SU-DHL-6 (cell line): ENCODE measurements around the gene GPR153.

Experiments
- H2AFZ ChIP-seq: fragments of 200-600 bp; sonication (generic); 2 replicates; pipeline ENCODE4 v1.6.1; 2014; ENCODE audit warnings: low read depth, mild to moderate bottlenecking, moderate library complexity, mixed read lengths, antibody characterized with exemption, low read length; ENCODE audit not compliant: severe bottlenecking
- H3F3A ChIP-seq: fragments of 200-600 bp; shearing (Covaris generic); 2 replicates; pipeline ENCODE4 v1.6.0; 2016; ENCODE audit warnings: antibody characterized with exemption, mild to moderate bottlenecking; ENCODE audit not compliant: insufficient read depth
- H3K27ac ChIP-seq: fragments of 200-600 bp; sonication (generic); 2 replicates; pipeline ENCODE4 v1.5.1; 2016; ENCODE audit warnings: low read depth, mild to moderate bottlenecking, low read length, moderate library complexity, mixed read lengths
- H3K27me3 ChIP-seq: fragments of 200-600 bp; sonication (generic), shearing (Covaris generic); 2 replicates; pipeline ENCODE4 v1.6.0; 2014; ENCODE audit warnings: mild to moderate bottlenecking, low read length
- H3K36me3 ChIP-seq: fragments of 200-600 bp; sonication (generic); 2 replicates; pipeline ENCODE4 v1.6.1; 2014; ENCODE audit warnings: mild to moderate bottlenecking, low read length, mixed read lengths
- H3K4me2 ChIP-seq: fragments of 300-600, 200-600 bp; shearing (Covaris generic), sonication (generic); 2 replicates; pipeline ENCODE4 v1.6.0; 2014; ENCODE audit warnings: low read length, low read depth, mild to moderate bottlenecking; ENCODE audit not compliant: poor library complexity, severe bottlenecking
- H3K4me3 ChIP-seq: fragments of 200-600 bp; sonication (generic); 2 replicates; pipeline ENCODE4 v1.5.1; 2014; ENCODE audit warnings: antibody characterized with exemption, low read length, mild to moderate bottlenecking, mixed read lengths; ENCODE audit not compliant: insufficient read depth, poor library complexity, severe bottlenecking
- H3K79me2 ChIP-seq: fragments of 200-600 bp; sonication (generic); 2 replicates; pipeline ENCODE4 v1.6.1; 2014; ENCODE audit warnings: mild to moderate bottlenecking, low read length, moderate library complexity; ENCODE audit not compliant: insufficient read depth
- H3K9ac ChIP-seq: fragments of 200-600 bp; sonication (generic); 2 replicates; pipeline ENCODE4 v1.7.0; 2014; ENCODE audit warnings: mild to moderate bottlenecking, low read length
- H3K9me2 ChIP-seq: fragments of 200-600 bp; sonication (generic); replicated peaks from 2 replicates; pipeline ENCODE4 v1.6.1; 2014; ENCODE audit warnings: low read length; ENCODE audit not compliant: insufficient read depth
- H3K9me3 ChIP-seq: fragments of 200-600 bp; sonication (generic); 2 replicates; pipeline ENCODE4 v1.6.1; 2014; ENCODE audit warnings: low read length, mixed read lengths; ENCODE audit not compliant: insufficient read depth
- H4K20me1 ChIP-seq: fragments of 200-600 bp; sonication (generic); 2 replicates; pipeline ENCODE4 v1.6.1; 2014; ENCODE audit warnings: low read depth, mild to moderate bottlenecking, antibody characterized with exemption, low read length, moderate library complexity, mixed read lengths
- CTCF ChIP-seq: fragments of 200-600 bp; sonication (generic); IDR thresholded peaks from one replicate; pipeline ENCODE4 v1.5.1; 2017; ENCODE audit warnings: antibody characterized with exemption, mild to moderate bottlenecking, low read length, moderate library complexity; ENCODE audit not compliant: insufficient read depth, poor library complexity, severe bottlenecking
- EZH2phosphoT487 ChIP-seq: fragments of 200-600 bp; sonication (generic), shearing (Covaris generic); conservative IDR thresholded peaks from 2 replicates; pipeline ENCODE4 v1.6.1; 2018; ENCODE audit warnings: mild to moderate bottlenecking, antibody characterized with exemption, low read length, moderate library complexity, mixed read lengths

GPR153 gene

GRCh38 chr1:6249739-6250689 is 10.9 kb downstream of the GPR153 start:
- Histone ChIP-seq H3K27me3 (no peaks in the 10 kb centered on the region), H4K20me1 (no peaks in the 10 kb centered on the region), H3K4me3 (no peak overlapping the region)

GRCh38 chr1:6248932-6249738 is 11.8 kb downstream of the GPR153 start:
- Histone ChIP-seq H2AFZ (no peak overlapping the region), H3K9me3 (no peaks in the 10 kb centered on the region), H3K4me3 (no peak overlapping the region), H4K20me1 (no peaks in the 10 kb centered on the region), H3K27ac (no peak overlapping the region), H3K79me2 (no peaks in the 10 kb centered on the region), H3K36me3 (no peaks in the 10 kb centered on the region), H3F3A (no peaks in the 10 kb centered on the region), H3K4me2 (no peak overlapping the region), H3K27me3 (no peaks in the 10 kb centered on the region), H3K9me2 (no peaks in the 10 kb centered on the region), H3K9ac (no peak overlapping the region)
- no peak for TF ChIP-seq CTCF
- TF ChIP-seq EZH2phosphoT487, result no peak

More at GRCh38 chr1:6249739-6250689, 10.9 kb downstream of the GPR153 start:
- Histone ChIP-seq H2AFZ (no peak overlapping the region), H3K36me3 (no peaks in the 10 kb centered on the region), H3K79me2 (no peaks in the 10 kb centered on the region), H3K9me3 (no peaks in the 10 kb centered on the region), H3F3A (no peaks in the 10 kb centered on the region), H3K9me2 (no peaks in the 10 kb centered on the region), H3K27ac (no peak overlapping the region), H3K9ac (no peak overlapping the region), H3K4me2 (no peak overlapping the region)
- TF ChIP-seq CTCF, result no peak
- TF ChIP-seq EZH2phosphoT487, result no peak

GRCh38 chr1:6248161-6248776 is 12.6 kb downstream of the GPR153 start:
- TF ChIP-seq CTCF (no peak), EZH2phosphoT487 (no peak)
- H3K9ac ChIP-seq, result no peak overlapping the region
- no peak overlapping the region for H3K27ac ChIP-seq
- H2AFZ ChIP-seq, result no peak overlapping the region
- H3F3A ChIP-seq, result no peaks in the 10 kb centered on the region
- H3K79me2 ChIP-seq, result no peaks in the 10 kb centered on the region
- no peaks in the 10 kb centered on the region for H3K9me3 ChIP-seq
- no peak overlapping the region for H3K4me3 ChIP-seq
- no peaks in the 10 kb centered on the region for H3K36me3 ChIP-seq
- H3K27me3 ChIP-seq, result no peaks in the 10 kb centered on the region
- H3K9me2 ChIP-seq, result no peaks in the 10 kb centered on the region
- no peaks in the 10 kb centered on the region for H4K20me1 ChIP-seq
- no peak overlapping the region for H3K4me2 ChIP-seq
